ENCODE data around the gene C2CD4D. TPM values are rescaled to one million over a fixed set of nuclear protein-coding genes. Genes with fewer than 3 reads are reported as not detected.
A peak's percentile ranks its signal among the peaks of the same experiment; 100 is the strongest.

Gene C2CD4D
- total RNA-seq, 1 experiment from 2014 or later = 1.2 TPM

DNA sequence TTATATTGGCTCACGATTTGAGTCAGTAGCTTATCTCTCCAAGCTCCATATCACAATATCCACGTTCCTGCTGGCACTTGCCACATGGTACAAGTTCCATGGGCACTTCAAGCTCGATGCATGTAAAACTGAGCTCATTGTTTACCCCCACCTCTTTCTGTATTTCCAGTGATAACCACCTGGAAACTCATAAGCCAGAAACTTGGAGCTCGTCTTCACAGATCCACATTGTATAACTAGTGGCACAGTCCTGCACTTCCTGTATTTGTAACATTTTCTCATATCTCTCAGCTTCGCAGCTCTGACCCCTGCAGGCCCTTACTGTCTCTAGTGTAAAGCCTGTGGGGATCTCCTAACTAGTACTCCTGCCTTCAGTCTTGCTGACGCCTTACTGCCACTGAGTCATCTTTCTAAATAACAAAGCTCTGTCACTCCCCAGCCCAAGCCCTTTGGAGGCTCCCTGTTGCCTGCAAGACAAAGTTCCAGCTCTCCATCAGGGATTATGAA, 6.5 kb upstream of the C2CD4D start:
- TF ChIP-seq TCF7L2 (IDR thresholded peaks at IDR 0.05; ENCODE audit: low read depth, low read length) (no peak), POLR2AphosphoS5 (IDR thresholded peaks at IDR 0.05; ENCODE audit: low read depth, low read length) (no peak), SIN3A (IDR thresholded peaks at IDR 0.05; ENCODE audit: borderline replicate concordance, insufficient read depth, low read depth, low read length) (no peak)
- TF ChIP-seq, protein P1, sequence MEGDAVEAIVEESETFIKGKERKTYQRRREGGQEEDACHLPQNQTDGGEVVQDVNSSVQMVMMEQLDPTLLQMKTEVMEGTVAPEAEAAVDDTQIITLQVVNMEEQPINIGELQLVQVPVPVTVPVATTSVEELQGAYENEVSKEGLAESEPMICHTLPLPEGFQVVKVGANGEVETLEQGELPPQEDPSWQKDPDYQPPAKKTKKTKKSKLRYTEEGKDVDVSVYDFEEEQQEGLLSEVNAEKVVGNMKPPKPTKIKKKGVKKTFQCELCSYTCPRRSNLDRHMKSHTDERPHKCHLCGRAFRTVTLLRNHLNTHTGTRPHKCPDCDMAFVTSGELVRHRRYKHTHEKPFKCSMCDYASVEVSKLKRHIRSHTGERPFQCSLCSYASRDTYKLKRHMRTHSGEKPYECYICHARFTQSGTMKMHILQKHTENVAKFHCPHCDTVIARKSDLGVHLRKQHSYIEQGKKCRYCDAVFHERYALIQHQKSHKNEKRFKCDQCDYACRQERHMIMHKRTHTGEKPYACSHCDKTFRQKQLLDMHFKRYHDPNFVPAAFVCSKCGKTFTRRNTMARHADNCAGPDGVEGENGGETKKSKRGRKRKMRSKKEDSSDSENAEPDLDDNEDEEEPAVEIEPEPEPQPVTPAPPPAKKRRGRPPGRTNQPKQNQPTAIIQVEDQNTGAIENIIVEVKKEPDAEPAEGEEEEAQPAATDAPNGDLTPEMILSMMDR (IDR thresholded peaks at IDR 0.05) = no peak
- TF ChIP-seq, protein P2, sequence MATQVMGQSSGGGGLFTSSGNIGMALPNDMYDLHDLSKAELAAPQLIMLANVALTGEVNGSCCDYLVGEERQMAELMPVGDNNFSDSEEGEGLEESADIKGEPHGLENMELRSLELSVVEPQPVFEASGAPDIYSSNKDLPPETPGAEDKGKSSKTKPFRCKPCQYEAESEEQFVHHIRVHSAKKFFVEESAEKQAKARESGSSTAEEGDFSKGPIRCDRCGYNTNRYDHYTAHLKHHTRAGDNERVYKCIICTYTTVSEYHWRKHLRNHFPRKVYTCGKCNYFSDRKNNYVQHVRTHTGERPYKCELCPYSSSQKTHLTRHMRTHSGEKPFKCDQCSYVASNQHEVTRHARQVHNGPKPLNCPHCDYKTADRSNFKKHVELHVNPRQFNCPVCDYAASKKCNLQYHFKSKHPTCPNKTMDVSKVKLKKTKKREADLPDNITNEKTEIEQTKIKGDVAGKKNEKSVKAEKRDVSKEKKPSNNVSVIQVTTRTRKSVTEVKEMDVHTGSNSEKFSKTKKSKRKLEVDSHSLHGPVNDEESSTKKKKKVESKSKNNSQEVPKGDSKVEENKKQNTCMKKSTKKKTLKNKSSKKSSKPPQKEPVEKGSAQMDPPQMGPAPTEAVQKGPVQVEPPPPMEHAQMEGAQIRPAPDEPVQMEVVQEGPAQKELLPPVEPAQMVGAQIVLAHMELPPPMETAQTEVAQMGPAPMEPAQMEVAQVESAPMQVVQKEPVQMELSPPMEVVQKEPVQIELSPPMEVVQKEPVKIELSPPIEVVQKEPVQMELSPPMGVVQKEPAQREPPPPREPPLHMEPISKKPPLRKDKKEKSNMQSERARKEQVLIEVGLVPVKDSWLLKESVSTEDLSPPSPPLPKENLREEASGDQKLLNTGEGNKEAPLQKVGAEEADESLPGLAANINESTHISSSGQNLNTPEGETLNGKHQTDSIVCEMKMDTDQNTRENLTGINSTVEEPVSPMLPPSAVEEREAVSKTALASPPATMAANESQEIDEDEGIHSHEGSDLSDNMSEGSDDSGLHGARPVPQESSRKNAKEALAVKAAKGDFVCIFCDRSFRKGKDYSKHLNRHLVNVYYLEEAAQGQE (IDR thresholded peaks at IDR 0.05; ENCODE audit: insufficient read depth in 1 of 2, low read depth in 2 of 2, low read length in 1 of 2) = no peak
- ChIA-PET POLR2A (no interaction called here), CTCF (no interaction called here)
- no peaks in the 10 kb centered on the region for H3K36me3 ChIP-seq (ENCODE audit: control insufficient read depth, insufficient read depth, low read length)
- in situ Hi-C loops (cut with HindIII; ENCODE audit: low pct_unique_long_range_greater_than_20kb, low sequenced_read_pairs) (no loop called here), intact Hi-C loops (cut with micrococcal nuclease; ENCODE audit: unreplicated experiment) (no loop called here)
- no peaks in the 10 kb centered on the region for H3K4me1 ChIP-seq (ENCODE audit: control insufficient read depth, insufficient read depth, low read length)
- ATAC-seq (peak; percentile 76), DNase-seq (ENCODE audit: low read depth, low spot score) (no peak)
- H3K9me3 ChIP-seq (ENCODE audit: control insufficient read depth, insufficient read depth, low read depth, low read length) = no peaks in the 10 kb centered on the region
- H3K4me3 ChIP-seq (ENCODE audit: low read depth in 2 of 2, low read length in 2 of 2) = no peak overlapping the region
- BruUV-seq (replicated peaks) = no TSS peak
- no peaks in the 10 kb centered on the region for H3K27me3 ChIP-seq (ENCODE audit: control insufficient read depth, insufficient read depth, low read length)
- H3K27ac ChIP-seq (ENCODE audit: low read length) = no peak overlapping the region

DNA sequence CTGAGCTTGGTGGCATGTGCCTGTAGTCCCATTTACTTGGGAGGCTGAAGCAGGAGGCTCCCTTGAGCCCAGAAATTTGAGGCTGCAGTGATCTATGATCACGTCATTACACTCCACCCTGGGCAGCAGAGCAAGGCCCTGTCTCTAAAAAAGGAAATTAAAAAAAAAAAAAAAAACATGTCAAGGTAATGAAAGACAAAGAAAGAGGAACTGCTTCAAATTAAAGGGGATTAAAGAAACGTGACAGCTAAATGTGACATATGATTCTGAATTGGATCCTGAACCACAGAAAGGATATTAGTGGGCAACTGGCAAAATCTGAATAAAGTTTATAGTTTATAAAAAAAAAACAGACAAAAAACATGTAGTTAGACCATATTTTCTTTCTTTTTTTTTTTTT, 3.8 kb upstream of the C2CD4D start:
- no peak for DNase-seq (ENCODE audit: low read depth, low spot score)
- Histone ChIP-seq H3K36me3 (ENCODE audit: control insufficient read depth, insufficient read depth, low read length) (no peaks in the 10 kb centered on the region), H3K27ac (ENCODE audit: low read length) (no peak overlapping the region), H3K27me3 (ENCODE audit: control insufficient read depth, insufficient read depth, low read length) (no peaks in the 10 kb centered on the region), H3K9me3 (ENCODE audit: control insufficient read depth, insufficient read depth, low read depth, low read length) (no peaks in the 10 kb centered on the region), H3K4me3 (ENCODE audit: low read depth in 2 of 2, low read length in 2 of 2) (no peak overlapping the region), H3K4me1 (ENCODE audit: control insufficient read depth, insufficient read depth, low read length) (peaks cover 6% of the 10 kb centered on the region)
- intact Hi-C loops (cut with micrococcal nuclease; ENCODE audit: unreplicated experiment) (no loop called here), in situ Hi-C loops (cut with HindIII; ENCODE audit: low pct_unique_long_range_greater_than_20kb, low sequenced_read_pairs) (no loop called here)
- TF ChIP-seq, protein P2 (IDR thresholded peaks at IDR 0.05; ENCODE audit: insufficient read depth in 1 of 2, low read depth in 2 of 2, low read length in 1 of 2) = no peak
- TF ChIP-seq, protein P1 (IDR thresholded peaks at IDR 0.05) = no peak
- no peak for TF ChIP-seq POLR2AphosphoS5 (IDR thresholded peaks at IDR 0.05; ENCODE audit: low read depth, low read length)
- TF ChIP-seq TCF7L2 (IDR thresholded peaks at IDR 0.05; ENCODE audit: low read depth, low read length) = no peak
- no peak for TF ChIP-seq SIN3A (IDR thresholded peaks at IDR 0.05; ENCODE audit: borderline replicate concordance, insufficient read depth, low read depth, low read length)
- ChIA-PET CTCF (interaction anchor here (2.0 kb wide), 1 partner anchor 158 kb away, joined by 8 read pairs; no protein-coding TSS in a partner anchor), POLR2A (interaction anchor here (0.6 to 0.7 kb wide), 4 partner anchors 53 to 439 kb away, joined by 3 to 6 read pairs (median 3); partner anchors contain the start of gene TDRKH)
- no peak for ATAC-seq
- BruUV-seq (replicated peaks) = no TSS peak

All from Panc1 (cell line).